Liver (tissue), 3 donors: ENCODE data around the gene HACE1.

Source experiments
- ATF3 ChIP-seq: IDR thresholded peaks from 2 replicates; pipeline ENCODE4 v1.6.1; 2016; ENCODE audit warnings: antibody characterized with exemption
- CTCF ChIP-seq: fragments of 150-350 bp; IDR thresholded peaks from 2 replicates; pipeline ENCODE4 v1.5.1; 2017; ENCODE audit warnings: improper control_type of control experiment, low read depth, low read length; ENCODE audit not compliant: missing input control
- ZBTB33 ChIP-seq: IDR thresholded peaks from 2 replicates; pipeline ENCODE4 v1.6.1; 2016; ENCODE audit warnings: antibody characterized with exemption
- TF ChIP-seq, protein P1 (sequence below): IDR thresholded peaks from 2 replicates; pipeline ENCODE4 v1.6.1; 2016; ENCODE audit warnings: antibody characterized with exemption
- donor health status: healthy.
- donor health status: healthy.

DNA sequence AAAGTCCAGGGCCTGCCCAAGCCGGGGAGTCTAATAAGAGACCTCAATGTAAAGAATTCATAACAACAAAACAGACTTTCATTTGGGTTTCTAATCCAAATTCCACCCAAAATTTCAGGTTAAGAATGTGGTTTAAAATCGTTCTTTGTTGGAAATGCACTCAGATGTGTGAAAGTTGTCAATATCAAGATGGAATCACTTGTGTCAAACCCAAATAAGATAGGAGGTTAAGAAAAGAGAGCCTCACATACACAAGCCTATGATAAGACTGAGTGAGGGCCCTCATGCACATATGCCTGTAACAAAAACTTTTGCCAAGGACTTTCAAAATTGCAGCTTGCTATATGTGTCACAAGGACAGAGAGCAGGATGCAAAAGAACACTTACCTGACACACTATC is 145.7 kb downstream of the HACE1 start:
- TF ChIP-seq, protein P1, sequence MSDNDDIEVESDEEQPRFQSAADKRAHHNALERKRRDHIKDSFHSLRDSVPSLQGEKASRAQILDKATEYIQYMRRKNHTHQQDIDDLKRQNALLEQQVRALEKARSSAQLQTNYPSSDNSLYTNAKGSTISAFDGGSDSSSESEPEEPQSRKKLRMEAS = no peak
- TF ChIP-seq CTCF = no peak
- TF ChIP-seq ATF3 = no peak
- TF ChIP-seq ZBTB33 = no peak
